Small intestine (tissue), 7 donors: ENCODE results near the gene FBXL13. TPM values are rescaled to one million over a fixed set of nuclear protein-coding genes. Genes with fewer than 3 reads are reported as not detected.

Experiments used
- DNase-seq, 2 donors: peaks; one replicate each; pipeline versions ENCODE4 v3.0.0 to v3.0.0-alpha.2; 2013
- FAIRE-seq: peaks from 2 replicates; lab custom pipeline; 2012; peaks lifted over from hg19 to GRCh38; lab: Jason Lieb, UNC
- H3K27ac ChIP-seq, 3 donors: one replicate each; pipeline ENCODE4 v1.5.1; 2013; ENCODE audit warnings: low read length in 2 of 3, mild to moderate bottlenecking in 2 of 3, control low read depth in 1 of 3, inconsistent platforms in 1 of 3, low read depth in 1 of 3, moderate library complexity in 1 of 3
- H3K27me3 ChIP-seq, 3 donors: one replicate each; pipeline ENCODE4 v1.6.1; 2013; ENCODE audit warnings: low read length in 3 of 3, inconsistent platforms in 1 of 3; ENCODE audit not compliant: control insufficient read depth in 3 of 3, insufficient read depth in 3 of 3
- H3K36me3 ChIP-seq, 3 donors: one replicate each; pipeline ENCODE4 v1.6.1; 2013; ENCODE audit warnings: low read length in 3 of 3, inconsistent platforms in 1 of 3, low read depth in 1 of 3, mild to moderate bottlenecking in 1 of 3, moderate library complexity in 1 of 3; ENCODE audit not compliant: control insufficient read depth in 3 of 3, insufficient read depth in 2 of 3
- H3K4me1 ChIP-seq, 3 donors: one replicate each; pipeline ENCODE4 v1.6.1; 2013; ENCODE audit warnings: low read length in 2 of 3, inconsistent platforms in 1 of 3, low read depth in 1 of 3, mild to moderate bottlenecking in 1 of 3, moderate library complexity in 1 of 3; ENCODE audit not compliant: control insufficient read depth in 3 of 3, insufficient read depth in 2 of 3
- H3K4me3 ChIP-seq, 3 donors: one replicate each; pipeline ENCODE4 v1.5.1; 2013; ENCODE audit warnings: low read length in 3 of 3, control low read depth in 1 of 3, inconsistent platforms in 1 of 3, low read depth in 1 of 3, mild to moderate bottlenecking in 1 of 3, moderate library complexity in 1 of 3
- H3K9me3 ChIP-seq, 2 donors: one replicate each; pipeline ENCODE4 v1.6.1; 2013; ENCODE audit warnings: low read depth in 1 of 2, low read length in 1 of 2; ENCODE audit not compliant: control insufficient read depth in 2 of 2, insufficient read depth in 1 of 2
- WGBS, 3 donors: extraction: QIAGEN DNeasy Blood & Tissue Kit; methylation state at CpG; one replicate each; pipeline ENCODE4 v1.1.7; 2013; 5-methylcytosine and 5-hydroxymethylcytosine counted together
- polyA plus RNA-seq, 4 donors: library from polyadenylated mRNA; stranded (reverse) in 3 of 4; unstranded in 1 of 4; fragments of 200-250 nt in 3 of 4; fragments of 120-200 nt in 1 of 4; gene quantifications; one replicate each; pipeline versions ENCODE4 v1.2.1 to v1.2.3, GENCODE V29; 2013
- donor health status: healthy with polysubstance abuse.
- donor health status: control.
- donor health status: control.
- donor health status: Bipolar disorder and iron deficiency.
- donor health status: healthy.

The FBXL13 gene
- polyA plus RNA-seq, 4 donors = 0.10 to 0.38 TPM; not detected in 2

DNA sequence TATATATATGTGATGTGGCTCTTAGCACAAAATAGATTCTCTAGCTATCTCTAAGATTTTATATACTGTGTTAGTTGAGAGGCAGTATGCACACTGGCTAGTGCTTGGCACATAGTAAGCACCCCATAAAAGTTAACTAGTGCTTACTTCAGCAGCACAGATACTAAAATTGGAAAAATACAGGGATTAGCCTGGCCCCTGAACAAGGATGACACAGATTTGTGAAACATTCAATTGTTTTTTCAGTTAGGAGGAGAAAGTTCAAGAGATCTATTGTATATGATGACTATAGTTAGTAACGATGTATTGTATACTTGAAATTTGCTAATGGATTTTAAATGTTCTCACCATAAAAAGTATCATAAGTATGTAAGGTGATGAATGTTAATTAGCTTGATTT lies 240.1 kb downstream of the FBXL13 start:
- peaks cover 0 to 3% (median 0%) of the 10 kb centered on the region in 3 donors for H3K36me3 ChIP-seq
- no peak overlapping the region for H3K27ac ChIP-seq
- no peaks in the 10 kb centered on the region for H3K27me3 ChIP-seq
- H3K4me1 ChIP-seq = no peaks in the 10 kb centered on the region
- DNase-seq (no peak), FAIRE-seq (no peak)
- no peaks in the 10 kb centered on the region for H3K9me3 ChIP-seq
- WGBS, 3 donors = 80 to 97% (median 87%) methylated on average over 1 of the region's 1 CpG
- no peak overlapping the region for H3K4me3 ChIP-seq

DNA sequence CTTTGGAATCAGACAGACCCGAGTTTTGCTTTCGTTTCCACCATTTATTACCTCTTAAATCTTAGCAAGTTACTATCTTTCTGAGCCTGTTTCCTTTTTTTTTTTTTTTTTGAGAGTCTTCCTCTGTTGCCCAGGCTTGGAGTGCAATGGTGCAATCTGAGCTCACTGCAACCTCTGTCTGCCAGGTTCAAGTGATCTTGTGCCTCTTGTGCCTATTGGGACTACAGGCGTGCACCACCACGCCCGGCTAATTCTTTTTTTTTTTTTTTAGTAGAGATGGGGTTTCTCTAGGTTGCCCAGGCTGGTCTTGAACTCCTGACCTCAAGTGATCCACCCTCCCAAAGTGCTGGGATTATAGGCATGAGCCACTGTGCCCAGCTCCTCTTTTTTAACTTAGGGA lies 241.3 kb downstream of the FBXL13 start:
- Histone ChIP-seq H3K4me1 (no peaks in the 10 kb centered on the region), H3K27ac (no peak overlapping the region), H3K27me3 (no peaks in the 10 kb centered on the region), H3K4me3 (no peak overlapping the region), H3K9me3 (no peaks in the 10 kb centered on the region), H3K36me3 (peaks cover 0 to 5% (median 0%) of the 10 kb centered on the region in 3 donors)
- WGBS, 3 donors = 81 to 97% (median 89%) methylated on average over 5 of the region's 5 CpGs
- DNase-seq (no peak), FAIRE-seq (no peak)

DNA sequence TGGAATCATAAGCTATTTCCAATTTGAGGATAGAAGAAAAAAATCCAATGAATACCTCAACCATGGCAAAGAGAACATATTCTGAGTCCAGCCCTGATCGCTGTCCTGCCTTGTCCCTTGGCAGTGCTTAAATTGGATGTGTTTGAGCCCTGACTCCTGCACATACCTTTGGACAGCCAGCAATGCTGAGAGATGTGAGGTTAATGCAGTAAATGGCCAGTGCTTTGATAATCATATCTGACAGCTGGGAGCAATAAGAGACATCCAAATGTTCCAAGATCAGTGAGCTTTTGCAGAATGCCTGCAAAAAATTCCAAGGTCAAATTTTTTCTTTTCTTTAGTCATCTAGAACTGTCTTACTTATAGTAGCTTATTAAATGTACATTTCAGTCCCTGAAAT lies 241.9 kb downstream of the FBXL13 start:
- FAIRE-seq = no peak
- H3K4me3 ChIP-seq = no peak overlapping the region
- DNase-seq = no peak
- 87 to 100% (median 93%) methylated on average over 1 of the region's 1 CpG for WGBS, 3 donors
- H3K27me3 ChIP-seq = no peaks in the 10 kb centered on the region
- H3K36me3 ChIP-seq = peaks cover 0 to 5% (median 0%) of the 10 kb centered on the region in 3 donors
- no peaks in the 10 kb centered on the region for H3K9me3 ChIP-seq
- H3K4me1 ChIP-seq = no peaks in the 10 kb centered on the region
- no peak overlapping the region for H3K27ac ChIP-seq

DNA sequence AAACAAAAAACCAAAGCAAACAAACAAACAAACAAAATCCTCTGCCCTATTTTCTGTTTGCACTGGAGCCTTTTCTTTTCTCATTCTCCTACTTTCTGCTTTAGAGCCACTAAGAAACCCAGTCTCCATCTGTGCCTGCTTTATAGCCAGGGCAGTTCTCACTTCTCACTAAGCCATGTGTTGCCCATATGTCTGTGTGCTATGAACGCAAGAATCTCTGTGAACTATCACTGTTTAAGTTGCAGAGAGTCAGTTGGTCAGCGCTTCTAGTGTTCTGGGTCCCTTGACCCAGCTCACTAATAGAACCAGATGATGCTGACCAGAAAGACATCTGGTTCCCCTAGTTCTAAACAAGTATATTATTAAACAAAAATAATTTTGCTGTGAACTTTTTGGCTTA lies 244.4 kb downstream of the FBXL13 start:
- DNase-seq = no peak
- Histone ChIP-seq H3K4me1 (no peaks in the 10 kb centered on the region), H3K36me3 (peaks cover 0 to 7% (median 0%) of the 10 kb centered on the region in 3 donors), H3K27ac (no peak overlapping the region), H3K9me3 (peaks cover 0 to 4% of the 10 kb centered on the region in 2 donors), H3K4me3 (no peak overlapping the region), H3K27me3 (no peaks in the 10 kb centered on the region)
- 80 to 90% (median 89%) methylated on average over 2 of the region's 2 CpGs for WGBS, 3 donors
- no peak for FAIRE-seq

DNA sequence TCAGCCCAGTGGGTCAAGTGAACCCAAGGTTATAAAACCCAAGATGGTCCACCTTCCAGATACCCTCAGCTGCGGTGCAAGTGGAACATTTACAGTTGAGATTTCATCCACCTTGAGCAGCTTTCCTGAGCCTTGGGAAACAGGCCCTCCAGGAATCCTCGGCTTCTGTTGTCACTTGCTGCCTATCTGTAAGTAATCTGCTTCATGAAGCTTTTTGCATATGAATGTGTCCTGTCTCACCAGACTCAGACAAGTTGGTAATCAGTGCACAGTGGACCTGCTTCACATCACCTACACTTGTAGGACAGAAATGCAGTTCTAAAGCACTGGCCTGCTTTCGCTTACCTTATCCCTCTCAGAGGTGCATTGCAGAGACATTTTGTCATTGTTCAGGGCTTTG lies 245.5 kb downstream of the FBXL13 start:
- Histone ChIP-seq H3K36me3 (peaks cover 0 to 8% (median 0%) of the 10 kb centered on the region in 3 donors), H3K27ac (no peak overlapping the region), H3K4me1 (no peaks in the 10 kb centered on the region), H3K9me3 (peaks cover 0 to 4% of the 10 kb centered on the region in 2 donors), H3K4me3 (no peak overlapping the region), H3K27me3 (no peaks in the 10 kb centered on the region)
- FAIRE-seq = no peak
- 96 to 98% (median 98%) methylated on average over 3 of the region's 3 CpGs for WGBS, 3 donors
- no peak for DNase-seq

DNA sequence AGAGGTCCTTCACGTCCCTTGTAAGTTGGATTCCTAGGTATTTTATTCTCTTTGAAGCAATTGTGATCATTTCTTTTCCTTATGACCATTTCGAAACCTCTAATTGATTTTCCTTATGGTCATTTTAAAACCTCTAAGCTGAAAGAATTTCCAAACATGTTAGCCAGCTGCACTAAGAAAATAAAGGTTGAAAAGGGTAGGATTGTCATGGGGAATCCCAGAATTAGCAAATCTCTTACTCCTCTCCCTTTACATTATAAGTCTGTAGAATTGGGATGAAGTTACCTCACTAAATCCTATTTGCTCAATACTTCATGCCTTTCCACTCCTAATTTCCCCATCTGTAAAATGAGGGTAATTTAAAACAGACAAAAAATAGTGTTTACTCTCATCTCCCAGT lies 246.3 kb downstream of the FBXL13 start:
- WGBS, 3 donors = 93 to 99% (median 98%) methylated on average over 2 of the region's 2 CpGs
- Histone ChIP-seq H3K9me3 (peaks cover 0 to 4% of the 10 kb centered on the region in 2 donors), H3K27me3 (no peaks in the 10 kb centered on the region), H3K36me3 (peaks cover 0 to 8% (median 0%) of the 10 kb centered on the region in 3 donors), H3K27ac (no peak overlapping the region), H3K4me1 (no peaks in the 10 kb centered on the region), H3K4me3 (no peak overlapping the region)
- FAIRE-seq (no peak), DNase-seq (no peak)

DNA sequence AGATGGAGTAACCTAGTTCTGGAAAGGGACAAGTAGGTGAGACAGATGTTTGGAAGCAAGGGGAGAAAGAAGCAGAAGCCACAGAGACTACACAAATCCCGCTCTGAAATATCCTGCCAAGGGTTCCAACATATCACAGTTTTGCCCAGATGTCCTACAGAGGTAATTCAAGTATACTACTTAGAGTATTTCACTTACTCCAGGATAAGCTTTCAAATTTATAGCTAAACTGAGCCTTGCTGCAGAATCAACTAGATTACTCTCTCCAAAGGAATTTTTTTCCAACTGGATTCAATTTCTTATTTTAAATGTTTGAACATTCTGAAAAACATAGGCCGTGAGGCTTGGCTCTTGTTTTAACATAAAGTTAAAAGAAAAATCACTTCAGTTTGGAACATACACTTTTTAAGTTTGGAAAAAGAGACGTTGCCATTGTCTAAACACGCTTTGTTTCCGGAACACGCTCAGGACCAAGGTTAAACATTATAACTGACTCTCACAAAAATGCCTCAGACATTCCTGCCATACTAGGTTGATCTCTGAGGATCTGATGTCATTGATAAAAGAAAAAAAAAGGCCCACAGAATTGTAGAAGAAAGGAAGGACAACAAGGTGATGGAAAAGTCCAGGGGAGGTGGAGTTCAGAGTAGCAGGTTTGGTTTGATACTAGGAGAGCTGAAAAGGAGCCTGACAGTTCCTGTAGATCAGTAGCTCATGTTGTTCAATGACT lies 251.0 kb downstream of the FBXL13 start:
- DNase-seq (no peak), FAIRE-seq (no peak)
- H3K4me1 ChIP-seq = no peaks in the 10 kb centered on the region
- H3K27me3 ChIP-seq = no peaks in the 10 kb centered on the region
- no peak overlapping the region for H3K4me3 ChIP-seq
- H3K9me3 ChIP-seq = peaks cover 0 to 4% of the 10 kb centered on the region in 2 donors
- WGBS, 3 donors = 89 to 94% (median 92%) methylated on average over 6 of the region's 6 CpGs
- H3K27ac ChIP-seq = no peak overlapping the region
- H3K36me3 ChIP-seq = peaks cover 0 to 8% (median 0%) of the 10 kb centered on the region in 3 donors

DNA sequence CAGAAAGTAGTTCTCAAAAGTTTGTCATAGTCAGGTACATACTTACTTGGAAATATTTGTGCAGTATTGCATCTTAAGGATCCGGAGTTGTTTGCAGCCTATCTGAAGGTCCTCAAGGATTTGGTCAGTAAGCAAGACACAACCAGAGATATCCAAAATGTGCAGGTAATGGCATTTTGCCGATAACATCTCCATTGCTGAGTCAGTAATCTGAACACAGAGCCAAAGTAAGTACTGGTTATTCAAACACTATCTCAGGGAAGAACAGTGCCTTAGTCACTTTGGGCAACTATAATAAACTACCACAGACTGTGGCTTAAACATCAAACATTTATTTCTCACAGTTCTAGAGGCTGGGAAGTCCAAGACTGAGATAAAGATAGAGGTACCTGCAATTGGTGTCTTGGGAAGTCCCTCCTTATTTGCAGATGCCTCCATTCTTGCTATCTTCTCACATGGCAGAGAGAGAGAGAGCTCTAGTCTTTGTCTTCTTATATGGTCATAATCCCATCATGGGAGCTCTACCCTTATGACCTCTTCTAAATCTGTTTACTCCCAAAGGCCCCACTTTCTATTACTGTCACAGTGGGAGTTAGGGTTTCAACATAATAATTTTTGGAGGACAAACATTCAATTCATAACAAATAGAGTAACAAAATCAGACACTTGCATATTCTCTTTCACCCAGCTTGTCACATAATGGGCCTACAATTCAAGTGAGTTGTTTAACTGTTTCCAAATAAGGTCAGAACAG lies 252.4 kb downstream of the FBXL13 start:
- DNase-seq (no peak), FAIRE-seq (no peak)
- H3K4me3 ChIP-seq = no peak overlapping the region
- no peak overlapping the region for H3K27ac ChIP-seq
- WGBS, 3 donors = 95 to 99% (median 97%) methylated on average over 2 of the region's 2 CpGs
- peaks cover 0 to 7% (median 0%) of the 10 kb centered on the region in 3 donors for H3K36me3 ChIP-seq
- no peaks in the 10 kb centered on the region for H3K4me1 ChIP-seq
- H3K9me3 ChIP-seq = peaks cover 0 to 4% of the 10 kb centered on the region in 2 donors
- no peaks in the 10 kb centered on the region for H3K27me3 ChIP-seq
